C4-2B (cell line): ENCODE data around the gene AHSP.

Experiments
- ZFX ChIP-seq: fragments of 450-650 bp; IDR thresholded peaks from 2 replicates; pipeline ENCODE4 v1.6.1; 2017
- TF ChIP-seq, protein P1 (sequence below): fragments of 450-650 bp; conservative IDR thresholded peaks from 2 replicates; pipeline ENCODE4 v1.5.1; 2017; ENCODE audit warnings: mild to moderate bottlenecking

GRCh38 chr16:31568577-31569359, 41.1 kb downstream of the AHSP start:
- TF ChIP-seq, protein P1, sequence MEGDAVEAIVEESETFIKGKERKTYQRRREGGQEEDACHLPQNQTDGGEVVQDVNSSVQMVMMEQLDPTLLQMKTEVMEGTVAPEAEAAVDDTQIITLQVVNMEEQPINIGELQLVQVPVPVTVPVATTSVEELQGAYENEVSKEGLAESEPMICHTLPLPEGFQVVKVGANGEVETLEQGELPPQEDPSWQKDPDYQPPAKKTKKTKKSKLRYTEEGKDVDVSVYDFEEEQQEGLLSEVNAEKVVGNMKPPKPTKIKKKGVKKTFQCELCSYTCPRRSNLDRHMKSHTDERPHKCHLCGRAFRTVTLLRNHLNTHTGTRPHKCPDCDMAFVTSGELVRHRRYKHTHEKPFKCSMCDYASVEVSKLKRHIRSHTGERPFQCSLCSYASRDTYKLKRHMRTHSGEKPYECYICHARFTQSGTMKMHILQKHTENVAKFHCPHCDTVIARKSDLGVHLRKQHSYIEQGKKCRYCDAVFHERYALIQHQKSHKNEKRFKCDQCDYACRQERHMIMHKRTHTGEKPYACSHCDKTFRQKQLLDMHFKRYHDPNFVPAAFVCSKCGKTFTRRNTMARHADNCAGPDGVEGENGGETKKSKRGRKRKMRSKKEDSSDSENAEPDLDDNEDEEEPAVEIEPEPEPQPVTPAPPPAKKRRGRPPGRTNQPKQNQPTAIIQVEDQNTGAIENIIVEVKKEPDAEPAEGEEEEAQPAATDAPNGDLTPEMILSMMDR = no peak
- TF ChIP-seq ZFX = no peak
